ENCODE measurements around the gene GDE1. TPM values are rescaled to one million over a fixed set of nuclear protein-coding genes. Genes with fewer than 3 reads are reported as not detected.
"Not testable (repeated sequence)": the region's sequence is repeated elsewhere in the genome, so short reads cannot be mapped to it uniquely, and the experiment has no call there.

Gene GDE1, protein sequence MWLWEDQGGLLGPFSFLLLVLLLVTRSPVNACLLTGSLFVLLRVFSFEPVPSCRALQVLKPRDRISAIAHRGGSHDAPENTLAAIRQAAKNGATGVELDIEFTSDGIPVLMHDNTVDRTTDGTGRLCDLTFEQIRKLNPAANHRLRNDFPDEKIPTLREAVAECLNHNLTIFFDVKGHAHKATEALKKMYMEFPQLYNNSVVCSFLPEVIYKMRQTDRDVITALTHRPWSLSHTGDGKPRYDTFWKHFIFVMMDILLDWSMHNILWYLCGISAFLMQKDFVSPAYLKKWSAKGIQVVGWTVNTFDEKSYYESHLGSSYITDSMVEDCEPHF
- 24.1 and 29.5 TPM in 2 replicates for total RNA-seq

- intact Hi-C loops (cut with micrococcal nuclease) = loop anchor here (1.0 to 5.0 kb wide), 7 partner anchors 139 to 1220 kb away; partner anchors contain the start of genes RPS15A, SYT17 and THUMPD1
- H3K4me3 Mint-ChIP-seq = peak within 1 kb of the TSS; percentile 91
- H3K4me1 Mint-ChIP-seq (ENCODE audit: low read depth) = peaks cover 56% of the 10 kb centered on the region
- peak; percentile 91 for DNase-seq (ENCODE audit: low spot score)
- H3K9me3 Mint-ChIP-seq = no peaks in the 10 kb centered on the region
- H3K27ac Mint-ChIP-seq = peak within 1 kb of the TSS; percentile 91
- H3K27me3 Mint-ChIP-seq (ENCODE audit: insufficient read depth) = no peaks in the 10 kb centered on the region
- H3K36me3 Mint-ChIP-seq (ENCODE audit: low read depth) = peaks cover 15% of the 10 kb centered on the region
Measured at GRCh38 chr16:19521471-19522396, at the start of gene GDE1. GDE1 (minus strand) TSS chr16:19522098; CDS start chr16:19521964, 134 bp downstream.

- Mint-ChIP-seq H3K36me3 (ENCODE audit: low read depth) (peaks cover 23% of the 10 kb centered on the region), H3K27ac (no peak overlapping the region), H3K27me3 (ENCODE audit: insufficient read depth) (no peaks in the 10 kb centered on the region), H3K4me3 (no peak overlapping the region), H3K9me3 (peaks cover 6% of the 10 kb centered on the region), H3K4me1 (ENCODE audit: low read depth) (no peaks in the 10 kb centered on the region)
- DNase-seq (ENCODE audit: low spot score) = no peak
- intact Hi-C loops (cut with micrococcal nuclease) = no loop called here
Measured at GRCh38 chr16:19567560-19567959, 45.7 kb upstream of the GDE1 start.

- no peaks in the 10 kb centered on the region for H3K27me3 Mint-ChIP-seq (ENCODE audit: insufficient read depth)
- no peak overlapping the region for H3K27ac Mint-ChIP-seq
- peaks cover 6% of the 10 kb centered on the region for H3K9me3 Mint-ChIP-seq
- intact Hi-C loops (cut with micrococcal nuclease) = no loop called here
- no peaks in the 10 kb centered on the region for H3K4me1 Mint-ChIP-seq (ENCODE audit: low read depth)
- no peak for DNase-seq (ENCODE audit: low spot score)
- no peak overlapping the region for H3K4me3 Mint-ChIP-seq
- H3K36me3 Mint-ChIP-seq (ENCODE audit: low read depth) = peaks cover 23% of the 10 kb centered on the region
Measured at GRCh38 chr16:19566362-19566761, 44.5 kb upstream of the GDE1 start.

DNA sequence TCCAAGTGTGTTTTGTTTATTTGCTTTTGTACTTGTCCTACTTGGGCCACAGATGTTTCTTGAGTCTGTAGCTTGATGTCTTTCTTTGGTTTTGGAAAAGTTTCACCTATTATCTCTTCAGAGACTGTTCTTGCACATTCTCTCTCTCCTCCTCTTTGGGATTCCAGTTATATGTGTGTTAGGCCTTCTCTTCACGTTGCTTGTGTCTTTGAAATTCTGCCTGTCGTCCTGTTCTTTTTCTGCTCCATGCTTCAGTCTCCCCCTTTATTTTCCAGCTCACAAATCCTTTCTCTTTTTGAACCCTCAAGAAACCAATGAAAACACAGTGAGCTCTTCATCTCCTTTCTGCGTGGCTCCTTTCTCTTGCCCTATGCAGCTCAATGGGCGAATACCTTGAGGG is 41.5 kb upstream of the GDE1 start:
- peaks cover 15% of the 10 kb centered on the region for H3K36me3 Mint-ChIP-seq (ENCODE audit: low read depth)
- H3K9me3 Mint-ChIP-seq = peaks cover 6% of the 10 kb centered on the region
- no peaks in the 10 kb centered on the region for H3K27me3 Mint-ChIP-seq (ENCODE audit: insufficient read depth)
- no peak for DNase-seq (ENCODE audit: low spot score)
- no peak overlapping the region for H3K27ac Mint-ChIP-seq
- intact Hi-C loops (cut with micrococcal nuclease) = no loop called here
- no peak overlapping the region for H3K4me3 Mint-ChIP-seq
- H3K4me1 Mint-ChIP-seq (ENCODE audit: low read depth) = no peaks in the 10 kb centered on the region

GRCh38 chr16:19560078-19560477 is 38.2 kb upstream of the GDE1 start:
- DNase-seq (ENCODE audit: low spot score) = no peak
- no peak overlapping the region for H3K4me3 Mint-ChIP-seq
- no peak overlapping the region for H3K27ac Mint-ChIP-seq
- no peaks in the 10 kb centered on the region for H3K27me3 Mint-ChIP-seq (ENCODE audit: insufficient read depth)
- H3K4me1 Mint-ChIP-seq (ENCODE audit: low read depth) = peaks cover 10% of the 10 kb centered on the region
- peaks cover 6% of the 10 kb centered on the region for H3K9me3 Mint-ChIP-seq
- peaks cover 8% of the 10 kb centered on the region for H3K36me3 Mint-ChIP-seq (ENCODE audit: low read depth)
- intact Hi-C loops (cut with micrococcal nuclease) = no loop called here

GRCh38 chr16:19559242-19559910 is 37.5 kb upstream of the GDE1 start:
- Mint-ChIP-seq H3K4me3 (no peak overlapping the region), H3K9me3 (peaks cover 6% of the 10 kb centered on the region), H3K27ac (no peak overlapping the region), H3K36me3 (ENCODE audit: low read depth) (peaks cover 6% of the 10 kb centered on the region), H3K4me1 (ENCODE audit: low read depth) (peaks cover 14% of the 10 kb centered on the region), H3K27me3 (ENCODE audit: insufficient read depth) (no peaks in the 10 kb centered on the region)
- intact Hi-C loops (cut with micrococcal nuclease) = loop anchor here (1.0 to 5.0 kb wide), 2 partner anchors 327 to 442 kb away; no protein-coding TSS in a partner anchor
- no peak for DNase-seq (ENCODE audit: low spot score)

- H3K27me3 Mint-ChIP-seq (ENCODE audit: insufficient read depth) = no peaks in the 10 kb centered on the region
- H3K9me3 Mint-ChIP-seq = no peaks in the 10 kb centered on the region
- H3K27ac Mint-ChIP-seq = peak overlapping the region; percentile 93
- peaks cover 14% of the 10 kb centered on the region for H3K4me1 Mint-ChIP-seq (ENCODE audit: low read depth)
- intact Hi-C loops (cut with micrococcal nuclease) = loop anchor here (1.0 to 5.0 kb wide), 6 partner anchors 33 to 755 kb away; partner anchors contain the start of genes ARL6IP1, CCP110, COQ7 and IQCK
- peaks cover 4% of the 10 kb centered on the region for H3K36me3 Mint-ChIP-seq (ENCODE audit: low read depth)
- peak; percentile 8 for DNase-seq (ENCODE audit: low spot score)
- H3K4me3 Mint-ChIP-seq = peak overlapping the region; percentile 93
Measured at GRCh38 chr16:19555938-19556771, 34.3 kb upstream of the GDE1 start.

GRCh38 chr16:19555186-19555937 is 33.5 kb upstream of the GDE1 start, which contains the start of gene VPS35L:
VPS35L (plus strand) TSS chr16:19555703; CDS start chr16:19555730, 27 bp downstream.
- intact Hi-C loops (cut with micrococcal nuclease) = loop anchor here (1.0 to 5.0 kb wide), 6 partner anchors 32 to 754 kb away; partner anchors contain the start of genes ARL6IP1, CCP110, COQ7 and IQCK
- Mint-ChIP-seq H3K4me1 (ENCODE audit: low read depth) (peaks cover 14% of the 10 kb centered on the region), H3K9me3 (no peaks in the 10 kb centered on the region), H3K4me3 (peak within 1 kb of the TSS; percentile 93), H3K27me3 (ENCODE audit: insufficient read depth) (no peaks in the 10 kb centered on the region), H3K36me3 (ENCODE audit: low read depth) (peaks cover 9% of the 10 kb centered on the region), H3K27ac (peak within 1 kb of the TSS; percentile 93)
- peak; percentile 93 for DNase-seq (ENCODE audit: low spot score)

DNA sequence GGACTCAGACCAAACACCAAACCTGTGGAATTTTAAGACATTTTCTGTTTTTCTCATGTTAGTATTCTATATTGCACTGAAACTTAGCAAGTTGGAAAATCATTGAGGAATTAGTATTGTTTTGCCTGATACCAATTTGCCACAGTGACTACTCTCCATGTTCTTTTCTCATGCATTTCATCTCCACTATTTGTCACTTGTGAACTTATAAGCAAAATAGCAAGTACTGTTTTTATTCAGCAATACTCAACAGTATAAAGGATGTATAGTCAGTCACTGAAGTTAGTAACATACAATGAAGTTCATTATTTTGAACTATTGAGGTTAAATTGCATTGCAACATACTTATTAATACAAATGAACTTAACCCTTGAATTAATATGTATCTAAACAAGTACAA is 27.8 kb upstream of the GDE1 start:
- Mint-ChIP-seq H3K36me3 (ENCODE audit: low read depth) (peaks cover 19% of the 10 kb centered on the region), H3K27ac (no peak overlapping the region), H3K9me3 (no peaks in the 10 kb centered on the region), H3K27me3 (ENCODE audit: insufficient read depth) (no peaks in the 10 kb centered on the region), H3K4me3 (no peak overlapping the region), H3K4me1 (ENCODE audit: low read depth) (no peaks in the 10 kb centered on the region)
- intact Hi-C loops (cut with micrococcal nuclease) = no loop called here
- no peak for DNase-seq (ENCODE audit: low spot score)

DNA sequence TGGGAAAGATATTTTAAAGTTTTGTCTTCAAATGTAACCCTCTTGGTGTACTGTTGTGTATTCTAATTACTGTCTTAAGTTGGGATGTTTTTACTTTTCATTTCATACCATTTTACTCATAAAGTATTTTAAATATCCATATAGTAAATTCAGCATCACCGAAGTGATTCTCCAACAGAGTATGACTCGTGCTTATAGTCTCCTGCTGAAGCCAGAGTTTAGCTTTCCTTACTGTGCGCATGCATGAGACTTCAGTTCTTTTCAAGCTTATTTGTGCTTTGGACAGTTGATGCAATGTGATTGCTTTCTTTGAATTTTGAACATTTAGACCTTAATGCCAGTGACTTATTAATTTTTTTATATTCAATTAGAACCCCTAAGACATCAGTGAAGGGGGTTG is 26.2 kb upstream of the GDE1 start:
- peaks cover 30% of the 10 kb centered on the region for H3K36me3 Mint-ChIP-seq (ENCODE audit: low read depth)

DNA sequence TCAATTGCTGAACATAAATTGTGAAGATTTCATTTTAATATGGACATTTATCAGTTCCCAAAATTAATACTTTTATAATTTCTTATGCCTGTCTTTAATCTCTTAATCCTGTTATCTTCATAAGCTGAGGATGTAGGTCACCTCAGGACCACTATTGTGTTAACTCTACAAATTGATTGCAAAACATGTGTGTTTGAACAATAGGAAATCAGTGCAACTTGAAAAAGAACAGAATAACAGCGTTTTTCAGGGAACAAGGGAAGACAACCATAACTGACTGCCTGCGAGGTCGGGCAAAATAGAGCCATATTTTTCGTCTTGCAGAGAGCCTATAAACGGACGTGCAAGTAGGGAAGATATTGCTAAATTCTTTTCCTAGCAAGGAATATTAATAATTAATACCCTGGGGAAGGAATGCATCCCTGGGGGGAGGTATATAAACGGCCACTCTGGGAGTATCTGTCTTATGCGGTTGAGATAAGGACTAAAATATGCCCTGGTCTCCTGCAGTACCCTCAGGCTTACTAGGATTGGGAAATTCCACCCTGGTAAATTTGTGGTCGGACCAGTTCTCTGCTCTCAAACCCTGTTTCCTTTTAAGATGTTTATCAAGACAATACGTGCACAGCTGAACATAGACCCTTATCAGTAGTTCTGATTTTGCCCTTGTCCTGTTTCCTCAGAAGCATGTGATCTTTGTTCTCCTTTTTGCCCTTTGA is 21.5 kb upstream of the GDE1 start:
- peaks cover 41% of the 10 kb centered on the region for H3K36me3 Mint-ChIP-seq (ENCODE audit: low read depth)
- intact Hi-C loops (cut with micrococcal nuclease); H3K4me3 Mint-ChIP-seq; H3K9me3 Mint-ChIP-seq; H3K4me1 Mint-ChIP-seq (ENCODE audit: low read depth); H3K27me3 Mint-ChIP-seq (ENCODE audit: insufficient read depth); H3K27ac Mint-ChIP-seq; DNase-seq (ENCODE audit: low spot score): not testable (repeated sequence)

More for the DNA sequence above, 26.2 kb upstream of the GDE1 start:
- no peaks in the 10 kb centered on the region for H3K27me3 Mint-ChIP-seq (ENCODE audit: insufficient read depth)
- no peak overlapping the region for H3K27ac Mint-ChIP-seq
- H3K9me3 Mint-ChIP-seq = no peaks in the 10 kb centered on the region
- no peak overlapping the region for H3K4me3 Mint-ChIP-seq
- DNase-seq (ENCODE audit: low spot score) = no peak
- peaks cover 6% of the 10 kb centered on the region for H3K4me1 Mint-ChIP-seq (ENCODE audit: low read depth)
- intact Hi-C loops (cut with micrococcal nuclease) = no loop called here

Measured in activated T-helper 1 cell treated with anti-CD3 and anti-CD28 coated beads, Interleukin-12 subunit alpha, Interleukin-12 subunit beta, Interleukin-2, Interleukin-4 antibody, amounts not matched to agents 30 ng/mL and 10 ng/mL and 1 ng/mL, durations not matched to agents 14 hours and 24 hours and 36 hours (primary cell).